D721Med (cell line): Measurements from ENCODE around the gene ZNF575.

ENCODE experiments used
- DNase-seq: peaks from one replicate; pipeline ENCODE4 v3.0.0; 2011; ENCODE audit warnings: low spot score; ENCODE audit not compliant: insufficient read length
- FAIRE-seq: peaks from 2 replicates; lab custom pipeline; 2011; peaks lifted over from hg19 to GRCh38; lab: Jason Lieb, UNC
- CTCF ChIP-seq: IDR thresholded peaks from 2 replicates; pipeline ENCODE4 v1.5.1; 2012; ENCODE audit warnings: mild to moderate bottlenecking, control low read depth; ENCODE audit not compliant: insufficient read depth; ENCODE audit errors: missing control alignments

The ZNF575 gene

GRCh38 chr19:43574424-43575155, 41.6 kb downstream of the ZNF575 start:
- no peak for DNase-seq
- FAIRE-seq: no peak

DNA sequence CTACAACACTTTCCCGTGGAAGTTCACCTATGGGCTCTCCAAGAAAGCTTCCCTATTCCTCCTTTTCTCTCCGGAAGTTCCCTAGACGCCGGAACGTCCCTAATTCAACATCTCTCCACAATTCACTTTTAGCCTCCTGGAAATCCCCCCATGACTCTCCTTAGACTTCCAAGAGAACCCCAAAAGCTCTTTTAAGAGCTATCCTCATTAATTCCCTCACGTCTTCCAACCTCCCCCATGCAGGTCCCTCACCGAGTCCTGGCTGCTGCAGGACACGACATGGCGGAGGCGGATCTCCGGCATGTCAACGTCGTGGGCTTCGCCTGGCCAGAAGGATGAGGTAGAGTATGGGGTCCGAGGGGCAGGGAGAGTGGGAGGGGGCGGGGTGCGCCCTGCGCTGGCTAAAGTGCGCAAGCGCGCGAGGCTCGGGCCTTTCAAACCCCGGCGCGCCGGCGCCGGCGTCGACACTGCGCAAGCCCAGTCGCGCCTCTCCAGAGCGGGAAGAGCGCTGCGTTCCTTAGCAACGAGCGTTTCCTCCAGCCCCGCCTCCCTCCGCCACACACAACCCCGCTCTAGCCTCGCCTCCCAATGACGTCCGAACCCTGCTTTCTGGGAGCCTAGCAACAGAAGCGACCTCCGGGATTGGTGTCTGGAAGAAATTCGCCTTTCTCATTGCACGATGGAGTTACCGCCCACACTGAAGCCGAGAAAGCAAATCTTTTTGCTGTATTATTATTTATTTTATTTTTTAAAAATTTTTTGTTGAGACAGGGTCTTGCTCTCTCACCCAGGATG, 42.4 kb downstream of the ZNF575 start, which contains the start of the genes PINLYP and XRCC1:
TSS of gene PINLYP (plus strand) at position 646 of the 795 bp plus-strand sequence. CDS start 1,391 bp downstream, outside the sequence.
TSS of gene XRCC1 (minus strand) at position 372 of the 795 bp plus-strand sequence. CDS start at position 303, 69 bp downstream.
- no peak for FAIRE-seq
- no peak for TF ChIP-seq CTCF

More at GRCh38 chr19:43574424-43575155, 41.6 kb downstream of the ZNF575 start:
- no peak for TF ChIP-seq CTCF

GRCh38 chr19:43575955-43576878, 43.2 kb downstream of the ZNF575 start:
- DNase-seq (no peak), FAIRE-seq (no peak)
- TF ChIP-seq CTCF: no peak

More for the DNA sequence above, 42.4 kb downstream of the ZNF575 start, which contains the start of the genes PINLYP and XRCC1:
- DNase-seq: peak; percentile 88

GRCh38 chr19:43578787-43579186, 45.8 kb downstream of the ZNF575 start:
- FAIRE-seq: no peak

GRCh38 chr19:43581467-43581866, 48.5 kb downstream of the ZNF575 start:
- TF ChIP-seq CTCF: no peak
- FAIRE-seq (no peak), DNase-seq (no peak)

More at GRCh38 chr19:43578787-43579186, 45.8 kb downstream of the ZNF575 start:
- no peak for DNase-seq
- TF ChIP-seq CTCF: no peak

DNA sequence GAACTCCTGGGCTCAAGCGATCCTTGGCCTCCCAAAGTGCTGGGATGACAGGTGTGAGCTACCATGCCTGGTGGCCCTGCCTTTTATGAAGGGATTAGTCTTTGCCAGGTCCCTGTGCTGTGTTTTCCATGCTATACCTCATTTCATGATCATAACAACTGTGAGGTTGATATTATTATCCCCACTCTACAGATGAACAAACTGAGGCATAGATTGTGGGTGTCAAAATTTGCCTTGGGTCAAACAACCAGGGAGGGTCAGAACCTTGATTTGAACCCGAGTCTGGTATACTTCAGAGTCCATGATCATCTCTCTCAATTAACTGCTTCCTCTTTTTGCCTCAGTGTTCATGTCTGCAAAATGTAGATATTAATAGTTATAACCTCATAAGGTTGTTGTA, 49.5 kb downstream of the ZNF575 start:
- DNase-seq (no peak), FAIRE-seq (no peak)
- TF ChIP-seq CTCF: no peak
